Body of pancreas (tissue), 4 donors: ENCODE results near the gene LGALS4. TPM values are rescaled to one million over a fixed set of nuclear protein-coding genes. Genes with fewer than 3 reads are reported as not detected.
"Not testable (repeated sequence)": the region's sequence is repeated elsewhere in the genome, so short reads cannot be mapped to it uniquely, and the experiment has no call there.

Experiments used
- ATAC-seq: fragments of 150-250 bp; one replicate; pipeline ENCODE4 v1.9.1; 2016
- DNase-seq, 4 donors: peaks; one replicate each; pipeline ENCODE4 v3.0.0-alpha.2; 2019
- H3K27ac ChIP-seq, 4 donors: fragments of 200-600 bp; sonication (generic); 1 replicate in 3 of 4; 2 replicates in 1 of 4; pipeline versions ENCODE4 v1.5.1 to v1.6.1; 2016 to 2019; ENCODE audit warnings: mild to moderate bottlenecking in 1 of 4, mixed read lengths in 1 of 4, moderate library complexity in 1 of 4
- H3K27me3 ChIP-seq, 2 donors: fragments of 200-600 bp; sonication (generic); one replicate each; pipeline ENCODE4 v1.6.0; 2016; ENCODE audit warnings: mild to moderate bottlenecking in 1 of 2
- H3K36me3 ChIP-seq, 2 donors: fragments of 200-600 bp; sonication (generic); replicated peaks in 1 of 2; 2 replicates each; pipeline ENCODE4 v1.5.1; 2016; ENCODE audit warnings: low read depth in 2 of 2; ENCODE audit not compliant: insufficient read depth in 1 of 2
- H3K4me1 ChIP-seq: fragments of 200-600 bp; sonication (generic); one replicate; pipeline ENCODE4 v1.6.0; 2016
- H3K4me3 ChIP-seq, 2 donors: fragments of 200-600 bp; sonication (generic); 1 replicate in 1 of 2; 2 replicates in 1 of 2; pipeline ENCODE4 v1.5.1; 2016 to 2019
- H3K9me3 ChIP-seq, 3 donors: fragments of 200-600 bp; sonication (generic); 1 replicate in 2 of 3; 2 replicates in 1 of 3; pipeline ENCODE4 v1.5.1; 2016
- CTCF ChIP-seq, 7 experiments: fragments of 450-650 bp in 4 of 7; fragments of 200-600 bp in 3 of 7; sonication (generic) in 3 of 7; IDR thresholded peaks; one replicate each; pipeline ENCODE4 v1.5.1; 2016 to 2019; ENCODE audit warnings: antibody characterized with exemption in 7 of 7
- POLR2A ChIP-seq, 3 donors: fragments of 450-650 bp; IDR thresholded peaks; one replicate each; pipeline ENCODE4 v1.6.1; 2016; ENCODE audit warnings: antibody characterized with exemption in 3 of 3, mild to moderate bottlenecking in 2 of 3
- WGBS, 2 donors: methylation state at CpG; one replicate each; pipeline ENCODE4 v1.1.5; 2017; 5-methylcytosine and 5-hydroxymethylcytosine counted together
- intact Hi-C: fragments of 100-400 bp; cut with DNase I; formaldehyde crosslinking; loops from one replicate; pipeline ENCODE4 v1.15.1; 2023
- total RNA-seq, 2 donors: library from RNA; depleted of rRNA; stranded (reverse); fragments of >200 nt; gene quantifications; one replicate each; pipeline ENCODE4 v1.1.0, GENCODE V29; 2016

Gene LGALS4
- total RNA-seq, 2 donors from 2014 or later = 54.1 to 153 TPM

DNA sequence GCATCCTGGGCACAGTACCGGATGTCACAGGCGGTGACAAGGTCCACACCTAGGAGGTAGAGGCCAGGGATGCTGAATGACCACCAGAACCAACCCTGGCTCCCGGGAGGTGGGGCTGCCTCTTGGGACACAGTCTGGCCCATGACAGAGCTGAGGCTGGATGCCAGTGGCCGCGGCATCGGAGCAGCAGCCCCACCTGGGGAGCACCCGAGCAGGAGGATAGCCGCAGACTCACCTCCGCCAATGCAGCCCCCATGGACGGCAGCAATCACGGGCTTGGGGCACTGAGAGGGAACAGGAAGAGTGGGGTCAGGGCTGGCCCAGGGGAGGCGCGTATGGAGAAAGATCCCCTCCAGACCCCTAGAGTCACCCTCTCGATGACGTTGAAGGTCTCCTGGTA, 4.3 kb upstream of the LGALS4 start:
- intact Hi-C loops = no loop called here
- ATAC-seq = no peak
- DNase-seq = no peak
- no peaks in the 10 kb centered on the region for H3K27me3 ChIP-seq
- no peak overlapping the region for H3K27ac ChIP-seq
- no peak overlapping the region for H3K4me3 ChIP-seq
- 91 to 94% methylated on average over 7 to 15 of the region's 15 CpGs for WGBS, 2 donors
- peaks cover 0 to 9% of the 10 kb centered on the region in 2 donors for H3K36me3 ChIP-seq
- H3K9me3 ChIP-seq = no peaks in the 10 kb centered on the region
- TF ChIP-seq POLR2A (IDR thresholded peaks at IDR 0.05) (no peak), CTCF (IDR thresholded peaks at IDR 0.05) (no peak)
- peaks cover 22% of the 10 kb centered on the region for H3K4me1 ChIP-seq

- H3K9me3 ChIP-seq = no peaks in the 10 kb centered on the region
- DNase-seq = no peak
- no peak overlapping the region for H3K27ac ChIP-seq
- intact Hi-C loops = no loop called here
- WGBS, 2 donors = 86 to 89% methylated on average over 7 to 17 of the region's 18 CpGs
- TF ChIP-seq POLR2A (IDR thresholded peaks at IDR 0.05) (no peak), CTCF (IDR thresholded peaks at IDR 0.05) (no peak)
- ATAC-seq = no peak
- H3K4me3 ChIP-seq = no peak overlapping the region
- H3K4me1 ChIP-seq = peaks cover 22% of the 10 kb centered on the region
- H3K27me3 ChIP-seq = no peaks in the 10 kb centered on the region
- H3K36me3 ChIP-seq = peaks cover 0 to 9% of the 10 kb centered on the region in 2 donors
These were observed 3.5 kb upstream of the LGALS4 start for GRCh38 chr19:38816131-38816750.

DNA sequence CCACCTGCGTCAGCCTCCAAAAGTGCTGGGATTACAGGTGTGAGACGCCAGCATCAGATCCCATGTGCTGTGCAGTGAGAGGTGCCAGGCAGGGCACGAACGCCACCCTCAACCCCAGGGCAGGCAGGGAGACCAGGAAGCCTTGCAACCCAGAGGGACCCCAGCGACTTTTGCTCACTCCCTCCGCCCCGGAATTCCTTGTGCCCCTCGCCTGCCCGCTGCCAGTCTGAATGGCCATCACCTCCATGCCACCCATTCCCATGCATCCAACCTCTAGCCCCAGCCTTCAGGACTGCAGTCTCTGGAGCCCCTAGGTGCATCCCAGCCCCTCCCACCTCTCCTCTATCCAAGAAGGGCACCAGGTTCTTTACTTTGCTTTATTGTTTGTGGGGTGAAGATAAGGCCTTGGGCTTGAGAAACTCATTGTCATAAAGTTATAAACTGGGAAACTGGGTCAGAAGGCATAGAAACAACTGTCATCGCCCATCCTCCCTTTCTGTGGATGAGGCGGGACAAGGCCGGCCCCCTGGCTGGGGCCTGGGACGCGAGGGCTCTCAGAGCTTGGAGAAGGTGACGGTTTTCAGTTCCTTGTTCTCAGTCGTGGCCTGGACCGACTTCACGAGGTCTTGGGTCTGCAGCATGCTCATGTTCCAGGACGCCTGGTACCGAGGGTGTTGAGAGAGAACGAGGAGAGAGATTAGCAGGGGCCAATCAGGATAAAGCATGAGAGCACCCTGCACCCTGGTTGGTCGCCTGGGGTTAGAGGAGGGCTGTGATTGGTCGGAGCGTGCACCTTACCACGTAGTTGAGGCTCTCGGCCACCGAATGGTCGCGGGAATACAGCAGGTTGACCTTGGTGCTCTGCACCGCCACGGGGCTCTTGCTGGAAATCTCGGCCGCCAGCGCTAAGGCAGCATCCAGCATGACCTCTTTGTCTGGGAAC, 2.6 kb upstream of the LGALS4 start:
- 91% methylated on average over 26 to 33 of the region's 34 CpGs for WGBS, 2 donors
- no peak for ATAC-seq
- no peak for DNase-seq
- H3K27ac ChIP-seq = no peak overlapping the region
- peaks cover 0 to 9% of the 10 kb centered on the region in 2 donors for H3K36me3 ChIP-seq
- H3K4me3 ChIP-seq = no peak overlapping the region
- H3K4me1 ChIP-seq = peaks cover 22% of the 10 kb centered on the region
- intact Hi-C loops = no loop called here
- H3K9me3 ChIP-seq = no peaks in the 10 kb centered on the region
- TF ChIP-seq POLR2A (IDR thresholded peaks at IDR 0.05) (no peak), CTCF (IDR thresholded peaks at IDR 0.05) (no peak)
- no peaks in the 10 kb centered on the region for H3K27me3 ChIP-seq

DNA sequence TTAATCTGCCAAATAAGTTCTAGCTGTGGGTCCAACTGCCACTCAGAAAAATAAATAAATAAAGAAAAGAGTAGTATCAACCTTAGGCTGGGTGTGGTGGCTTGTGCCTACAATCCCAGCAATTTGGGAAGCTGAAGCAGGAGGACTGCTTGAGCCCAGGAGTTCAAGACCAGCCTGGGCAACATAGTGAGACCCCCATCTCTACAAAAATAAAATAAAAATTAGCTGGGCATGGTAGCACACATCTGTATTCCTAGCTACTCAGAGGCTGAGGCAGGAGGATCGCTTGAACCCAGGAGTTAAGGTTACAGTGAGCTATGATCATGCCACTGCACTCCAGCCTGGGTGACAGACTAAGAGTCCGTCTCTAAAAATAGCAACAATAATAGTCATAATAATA, 1.2 kb upstream of the LGALS4 start:
- 76 to 80% methylated on average over 2 of the region's 2 CpGs for WGBS, 2 donors
- H3K36me3 ChIP-seq, H3K27me3 ChIP-seq, intact Hi-C loops, DNase-seq, H3K4me3 ChIP-seq, H3K9me3 ChIP-seq: not testable (repeated sequence)
- Histone ChIP-seq H3K27ac (peak overlapping the region in 2 of 4 donors; percentile 14 to 77), H3K4me1 (peaks cover 15% of the 10 kb centered on the region)
- peak; percentile 5 for ATAC-seq

- Histone ChIP-seq H3K27me3 (no peaks in the 10 kb centered on the region), H3K36me3 (peaks cover 0 to 9% of the 10 kb centered on the region in 2 donors), H3K4me3 (no peak overlapping the region), H3K9me3 (no peaks in the 10 kb centered on the region), H3K4me1 (peaks cover 15% of the 10 kb centered on the region), H3K27ac (peak overlapping the region; percentile 65 to 77 (median 76))
- ATAC-seq = no peak
- 55 to 57% methylated on average over 6 of the region's 6 CpGs for WGBS, 2 donors
- TF ChIP-seq POLR2A (IDR thresholded peaks at IDR 0.05) (no peak), CTCF (IDR thresholded peaks at IDR 0.05) (no peak)
- DNase-seq = no peak
- intact Hi-C loops = no loop called here
These were observed 578 bp upstream of the LGALS4 start for GRCh38 chr19:38813323-38813722.
